NT2/D1 (cell line): ENCODE results near the gene SF3B5.

Experiments used
- SUZ12 ChIP-seq: IDR thresholded peaks from 2 replicates; pipeline ENCODE4 v1.6.1; 2011; ENCODE audit not compliant: insufficient read length, insufficient read depth; ENCODE audit errors: extremely low read depth
- ZNF274 ChIP-seq: IDR thresholded peaks from 2 replicates; pipeline ENCODE4 v1.6.1; 2011; ENCODE audit warnings: mild to moderate bottlenecking, low read depth, low read length

- TF ChIP-seq ZNF274 = no peak
- TF ChIP-seq SUZ12 = no peak
These were observed 36.2 kb downstream of the SF3B5 start for GRCh38 chr6:144059139-144059538.
